AG09319 (cell line): ENCODE measurements around the gene KRT80.

Experiments
- DNase-seq: peaks from one replicate; pipeline ENCODE4 v3.0.0-alpha.2; 2010; ENCODE audit warnings: low read depth; ENCODE audit errors: extremely low read depth
- TF ChIP-seq, protein P1 (sequence below): IDR thresholded peaks from 2 replicates; pipeline ENCODE4 v1.5.1; 2011; ENCODE audit warnings: low read depth, mild to moderate bottlenecking, inconsistent platforms, low read length, moderate library complexity

The KRT80 gene

GRCh38 chr12:52172956-52173355 is 18.9 kb downstream of the KRT80 start:
- TF ChIP-seq, protein P1, sequence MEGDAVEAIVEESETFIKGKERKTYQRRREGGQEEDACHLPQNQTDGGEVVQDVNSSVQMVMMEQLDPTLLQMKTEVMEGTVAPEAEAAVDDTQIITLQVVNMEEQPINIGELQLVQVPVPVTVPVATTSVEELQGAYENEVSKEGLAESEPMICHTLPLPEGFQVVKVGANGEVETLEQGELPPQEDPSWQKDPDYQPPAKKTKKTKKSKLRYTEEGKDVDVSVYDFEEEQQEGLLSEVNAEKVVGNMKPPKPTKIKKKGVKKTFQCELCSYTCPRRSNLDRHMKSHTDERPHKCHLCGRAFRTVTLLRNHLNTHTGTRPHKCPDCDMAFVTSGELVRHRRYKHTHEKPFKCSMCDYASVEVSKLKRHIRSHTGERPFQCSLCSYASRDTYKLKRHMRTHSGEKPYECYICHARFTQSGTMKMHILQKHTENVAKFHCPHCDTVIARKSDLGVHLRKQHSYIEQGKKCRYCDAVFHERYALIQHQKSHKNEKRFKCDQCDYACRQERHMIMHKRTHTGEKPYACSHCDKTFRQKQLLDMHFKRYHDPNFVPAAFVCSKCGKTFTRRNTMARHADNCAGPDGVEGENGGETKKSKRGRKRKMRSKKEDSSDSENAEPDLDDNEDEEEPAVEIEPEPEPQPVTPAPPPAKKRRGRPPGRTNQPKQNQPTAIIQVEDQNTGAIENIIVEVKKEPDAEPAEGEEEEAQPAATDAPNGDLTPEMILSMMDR: no peak
- no peak for DNase-seq

- no peak for DNase-seq
- TF ChIP-seq, protein P1: peak; percentile 30
Observed at GRCh38 chr12:52171950-52172512, 19.8 kb downstream of the KRT80 start.

DNA sequence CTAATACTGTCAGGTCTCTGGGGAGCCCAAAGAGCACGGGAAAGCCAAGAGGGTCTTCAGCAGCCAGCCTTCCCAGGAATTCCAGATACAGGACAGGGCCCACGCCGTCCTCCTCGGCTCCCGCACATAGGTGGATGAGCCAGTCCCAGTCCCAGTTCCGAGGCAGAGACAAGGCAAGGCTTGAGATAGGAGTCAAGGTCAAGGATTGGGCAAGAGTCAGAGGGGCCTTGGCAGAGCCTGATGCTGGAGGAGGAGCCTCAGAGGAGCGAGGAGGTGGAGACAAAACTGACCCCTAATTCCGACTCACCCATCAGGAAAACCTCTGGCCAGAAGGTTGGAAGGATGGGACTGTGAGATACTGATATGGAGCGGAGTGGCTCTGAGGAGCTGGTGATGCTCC is 21.0 kb downstream of the KRT80 start:
- DNase-seq: no peak
- TF ChIP-seq, protein P1: no peak

GRCh38 chr12:52169886-52170285 is 21.9 kb downstream of the KRT80 start:
- DNase-seq: no peak
- TF ChIP-seq, protein P1: no peak

DNA sequence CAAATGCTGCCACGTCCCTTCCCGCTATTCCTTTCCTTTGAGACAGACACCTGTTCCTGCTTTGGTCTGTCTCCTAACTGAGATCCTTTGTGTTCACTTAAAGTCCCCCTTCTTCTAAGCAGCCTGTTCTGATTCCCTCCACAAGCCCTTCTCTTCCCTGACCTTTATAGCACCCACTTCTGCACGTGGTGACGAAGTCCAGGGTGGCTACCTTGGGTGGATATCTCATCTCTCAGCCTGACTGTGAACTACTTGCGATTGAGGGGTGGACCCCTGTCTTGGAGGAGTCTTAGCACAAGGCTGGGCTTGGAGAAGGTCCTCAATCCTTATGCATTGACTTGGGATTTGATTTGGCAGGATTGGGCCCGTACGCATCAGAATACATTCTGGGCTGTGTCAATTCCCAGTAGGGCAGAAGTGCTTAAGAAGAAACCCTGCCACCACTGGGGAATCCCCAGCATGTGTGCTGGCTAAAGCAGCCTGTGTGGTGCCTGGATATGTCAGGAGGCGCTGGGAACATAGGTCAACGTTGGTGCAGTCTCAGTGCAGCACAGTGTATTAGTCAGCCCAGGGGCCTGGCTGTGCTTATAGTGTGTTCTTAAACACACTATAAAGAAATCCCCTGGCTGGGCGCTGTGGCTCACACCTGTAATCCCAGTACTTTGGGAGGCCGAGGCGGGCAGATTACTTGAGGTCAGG is 23.6 kb downstream of the KRT80 start:
- TF ChIP-seq, protein P1: no peak

DNA sequence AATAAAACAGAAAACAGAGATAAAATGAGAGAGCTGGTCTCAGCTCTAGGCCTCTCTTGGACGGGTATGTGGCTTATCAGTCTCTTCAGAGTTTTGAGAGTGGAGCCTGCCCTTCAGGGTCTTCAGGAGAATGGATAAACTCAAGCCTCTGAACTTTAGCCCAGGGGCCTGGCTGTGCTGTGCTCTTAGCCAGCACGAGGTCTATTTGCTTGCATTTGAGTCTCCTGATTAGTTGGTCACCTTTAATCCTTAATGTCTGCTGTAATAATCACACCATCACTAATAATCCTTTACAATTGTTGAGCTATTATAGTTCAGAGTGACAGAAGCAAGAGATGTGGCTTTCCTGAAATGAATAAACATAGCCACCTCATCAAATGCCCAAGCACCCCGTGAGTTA is 24.3 kb downstream of the KRT80 start:
- no peak for DNase-seq
- TF ChIP-seq, protein P1: no peak

More for the DNA sequence above, 23.6 kb downstream of the KRT80 start:
- no peak for DNase-seq

DNA sequence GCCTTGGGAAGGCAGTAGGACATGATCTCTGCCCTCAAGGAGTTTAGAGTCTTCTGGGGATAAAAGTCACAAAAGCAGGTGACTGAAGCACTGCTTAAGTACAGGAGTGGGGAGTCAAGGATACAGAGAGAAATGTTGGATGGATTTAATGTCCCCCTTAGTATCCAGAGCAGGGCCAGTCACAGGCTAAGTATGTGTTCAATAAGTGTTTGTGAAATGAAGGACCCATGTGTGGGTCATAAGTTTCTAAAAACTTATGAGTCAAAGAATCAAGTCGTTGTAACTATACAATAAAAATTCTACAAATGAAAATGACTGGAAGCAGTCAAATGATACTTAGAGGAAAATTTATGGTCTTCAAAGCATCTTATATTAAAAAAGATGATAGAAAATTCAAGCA is 25.1 kb downstream of the KRT80 start:
- no peak for DNase-seq
- TF ChIP-seq, protein P1: no peak
